NCI-H1417 (cell line): Measurements from ENCODE around the gene CTTN.
"Not testable (repeated sequence)": the region's sequence is repeated elsewhere in the genome, so short reads cannot be mapped to it uniquely, and the experiment has no call there.

Source experiments
- DNase-seq, 3 experiments: peaks; one replicate each; lab custom pipeline; 2025; lab: John Stamatoyannopoulos, UW

Gene CTTN

GRCh38 chr11:70429428-70429705 lies 31.0 kb downstream of the CTTN start:
- no peak for DNase-seq

DNA sequence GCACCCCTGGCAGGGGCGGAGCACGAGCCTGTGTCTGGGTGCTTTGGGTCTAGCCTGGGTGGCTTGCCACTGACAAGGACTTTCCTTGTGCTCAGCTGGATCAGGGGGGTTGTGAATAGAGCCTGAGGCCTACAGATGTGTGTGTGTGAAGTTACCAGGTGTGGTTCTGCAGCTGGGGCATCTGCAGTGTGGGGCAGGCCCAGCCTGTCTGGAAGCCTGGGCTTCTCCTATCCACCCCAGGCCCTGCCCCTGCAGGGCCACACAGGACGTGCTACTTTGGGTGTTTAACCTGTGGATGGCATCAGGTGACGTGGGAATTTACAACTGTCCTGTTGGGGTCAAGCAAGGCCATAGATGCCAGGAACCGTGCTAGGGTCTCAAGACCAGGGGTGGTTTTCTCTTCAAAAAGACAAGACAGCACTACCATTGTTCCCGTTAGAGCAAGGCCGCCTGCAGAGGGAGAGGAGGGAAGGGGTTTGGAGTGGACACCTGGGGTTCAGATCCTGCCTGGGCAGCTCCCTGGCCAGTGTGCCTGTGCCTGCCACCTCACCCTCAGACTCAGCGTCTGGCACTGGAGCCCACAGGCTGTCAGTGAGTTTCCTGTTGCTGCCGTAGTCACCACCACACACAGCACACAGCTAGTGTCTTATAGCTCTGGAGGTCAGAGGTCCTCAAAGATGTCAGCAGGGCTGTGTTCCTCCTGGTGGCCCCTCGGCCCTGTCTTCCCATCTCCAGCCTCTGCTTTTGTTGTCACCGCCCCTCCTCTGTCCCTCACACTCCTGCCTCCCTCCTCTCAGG lies 31.6 kb downstream of the CTTN start:
- DNase-seq = no peak

GRCh38 chr11:70430671-70431574 lies 32.6 kb downstream of the CTTN start:
- no peak for DNase-seq

GRCh38 chr11:70431611-70432010 lies 33.3 kb downstream of the CTTN start:
- DNase-seq = no peak

DNA sequence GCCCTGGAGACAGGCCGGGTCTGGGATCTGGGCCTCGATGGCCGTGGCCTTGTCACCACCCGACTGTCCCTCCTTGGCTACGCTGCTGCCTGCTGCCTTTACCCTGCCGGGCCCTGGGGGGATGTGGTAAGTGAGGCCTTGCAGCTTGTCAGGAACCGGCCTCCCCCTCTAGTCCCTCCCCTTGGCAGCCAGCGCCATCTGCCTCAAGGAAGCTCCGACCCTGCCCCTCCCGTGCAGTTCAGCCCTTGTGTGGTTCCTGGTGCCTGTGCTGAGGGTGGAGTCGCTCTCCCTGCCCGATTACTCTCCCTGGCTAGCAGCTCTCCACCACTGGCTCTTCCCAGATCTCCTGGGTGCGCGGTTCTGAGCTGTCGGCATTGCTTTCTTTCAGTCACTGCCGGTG lies 33.7 kb downstream of the CTTN start:
- no peak for DNase-seq

DNA sequence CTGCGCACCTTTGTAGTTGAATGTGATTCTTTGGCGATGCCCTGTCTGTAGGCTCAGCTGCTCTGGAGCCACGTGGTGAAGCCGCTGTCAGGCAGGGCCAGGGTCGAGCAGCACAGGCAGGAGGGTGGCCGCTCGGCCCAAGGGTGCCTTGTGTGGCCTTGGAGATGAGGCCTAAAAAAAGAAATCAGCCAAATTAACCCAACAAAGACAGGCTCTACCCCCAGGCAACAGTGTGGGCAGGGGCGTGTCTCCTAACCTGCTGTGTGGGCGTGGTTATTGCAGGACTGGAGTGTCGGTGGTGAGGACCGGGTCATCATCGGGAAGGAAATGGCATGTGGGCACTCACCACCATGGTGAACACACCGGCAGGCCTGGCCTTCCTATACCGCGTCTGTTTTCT lies 34.3 kb downstream of the CTTN start:
- DNase-seq = no peak

DNA sequence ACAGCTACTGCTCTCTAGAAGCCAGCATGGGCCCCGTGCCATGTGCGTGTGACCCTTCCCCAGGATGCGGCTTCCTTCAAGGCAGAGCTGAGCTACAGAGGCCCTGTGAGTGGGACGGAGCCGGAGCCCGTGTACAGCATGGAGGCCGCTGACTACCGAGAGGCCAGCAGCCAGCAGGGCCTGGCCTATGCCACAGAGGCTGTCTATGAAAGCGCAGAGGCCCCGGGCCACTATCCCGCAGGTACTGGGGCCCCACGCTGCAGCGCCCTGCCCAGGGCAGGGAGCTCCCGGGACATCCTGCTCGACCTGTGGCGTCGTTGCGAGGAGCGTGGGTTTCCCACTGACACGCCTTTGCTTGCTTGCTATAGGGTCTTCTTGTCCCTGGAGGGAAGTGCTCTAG lies 34.7 kb downstream of the CTTN start:
- DNase-seq = no peak

GRCh38 chr11:70433526-70433925 lies 35.2 kb downstream of the CTTN start:
- DNase-seq = no peak

DNA sequence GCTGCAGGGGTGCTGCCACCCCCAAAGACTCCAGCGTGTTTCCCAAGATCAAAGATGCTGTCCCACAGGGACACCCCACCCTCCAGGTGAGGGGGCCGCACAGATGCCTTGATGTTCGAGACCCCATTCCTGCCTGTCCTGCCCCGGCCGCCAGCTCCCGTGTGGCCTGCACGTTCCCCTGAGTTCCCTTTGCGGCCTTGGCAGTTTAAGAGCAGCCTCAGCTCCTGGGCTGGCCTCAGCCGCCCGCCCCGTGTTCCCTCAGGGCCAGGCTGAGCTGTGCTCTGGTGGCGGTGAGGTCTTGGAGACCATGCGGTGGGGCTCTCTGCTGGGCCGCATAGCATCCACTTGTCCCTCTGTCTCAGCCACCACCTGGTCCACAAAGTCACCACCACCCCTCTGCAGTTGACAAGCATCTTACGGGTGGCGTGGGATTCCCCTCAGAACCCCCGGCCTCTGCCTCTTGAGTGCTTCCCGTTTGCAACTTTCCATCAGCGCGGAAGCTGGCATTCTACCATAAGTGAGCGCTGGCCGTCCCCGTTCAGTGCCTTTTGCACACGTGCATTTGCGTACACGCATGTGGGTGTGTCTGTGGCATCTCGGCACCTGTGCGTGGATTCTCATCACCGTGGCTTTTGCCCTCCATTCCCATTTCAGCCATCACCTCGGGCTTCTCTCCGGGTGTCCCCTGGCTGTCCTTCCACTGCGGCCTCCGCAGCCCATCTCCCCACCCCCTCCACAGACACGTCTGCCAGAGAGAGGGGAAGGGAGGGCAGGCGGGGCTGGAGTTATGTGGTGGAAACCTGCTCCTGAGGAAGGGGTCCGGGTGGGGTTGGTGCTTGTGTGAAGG lies 35.9 kb downstream of the CTTN start:
- DNase-seq = no peak

DNA sequence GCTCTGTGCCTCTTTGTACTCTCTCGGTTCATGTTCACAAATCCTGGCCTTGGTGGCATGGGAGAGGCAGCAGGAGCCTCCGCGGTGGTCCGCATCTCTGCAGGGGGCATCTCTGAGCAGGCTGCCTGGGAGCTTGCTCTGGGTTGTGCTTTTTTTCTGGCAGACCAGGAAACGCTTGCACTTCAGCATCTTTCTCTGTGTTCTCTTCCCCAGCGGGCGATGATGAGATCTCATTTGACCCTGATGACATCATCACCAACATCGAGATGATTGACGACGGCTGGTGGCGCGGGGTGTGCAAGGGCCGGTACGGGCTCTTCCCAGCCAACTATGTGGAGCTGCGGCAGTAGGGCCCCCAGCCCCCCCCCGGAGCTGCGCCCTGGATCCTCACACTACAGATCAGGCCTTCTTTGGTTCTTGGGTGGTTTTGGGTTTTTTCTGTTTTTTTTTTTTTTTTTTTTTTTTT lies 36.5 kb downstream of the CTTN start:
- DNase-seq = peak in 2 of 3 experiments; percentile 9 to 31

DNA sequence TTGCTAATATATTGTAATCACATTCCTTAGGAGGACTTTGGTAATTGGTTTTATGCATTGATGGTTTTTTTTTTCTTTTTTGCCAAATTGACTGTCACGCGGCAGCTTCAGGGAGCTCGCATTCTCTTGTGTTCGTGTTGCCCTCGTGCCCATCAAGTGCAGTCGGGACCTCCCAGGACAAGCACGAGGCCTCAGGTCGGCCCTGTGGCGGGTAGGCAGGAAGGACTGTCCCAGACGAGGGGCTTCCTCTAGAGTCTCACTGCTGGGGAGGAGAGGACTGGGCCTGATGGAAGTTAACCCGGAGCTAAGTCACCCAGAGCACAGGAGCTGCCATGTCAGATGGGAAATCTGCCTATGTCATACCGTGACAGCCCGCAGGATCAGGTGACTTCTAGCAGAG lies 37.0 kb downstream of the CTTN start:
- DNase-seq = no peak

GRCh38 chr11:70435765-70436500 lies 37.6 kb downstream of the CTTN start:
- no peak for DNase-seq

- no peak for DNase-seq
Observed at GRCh38 chr11:70436501-70436860, 38.2 kb downstream of the CTTN start.

DNA sequence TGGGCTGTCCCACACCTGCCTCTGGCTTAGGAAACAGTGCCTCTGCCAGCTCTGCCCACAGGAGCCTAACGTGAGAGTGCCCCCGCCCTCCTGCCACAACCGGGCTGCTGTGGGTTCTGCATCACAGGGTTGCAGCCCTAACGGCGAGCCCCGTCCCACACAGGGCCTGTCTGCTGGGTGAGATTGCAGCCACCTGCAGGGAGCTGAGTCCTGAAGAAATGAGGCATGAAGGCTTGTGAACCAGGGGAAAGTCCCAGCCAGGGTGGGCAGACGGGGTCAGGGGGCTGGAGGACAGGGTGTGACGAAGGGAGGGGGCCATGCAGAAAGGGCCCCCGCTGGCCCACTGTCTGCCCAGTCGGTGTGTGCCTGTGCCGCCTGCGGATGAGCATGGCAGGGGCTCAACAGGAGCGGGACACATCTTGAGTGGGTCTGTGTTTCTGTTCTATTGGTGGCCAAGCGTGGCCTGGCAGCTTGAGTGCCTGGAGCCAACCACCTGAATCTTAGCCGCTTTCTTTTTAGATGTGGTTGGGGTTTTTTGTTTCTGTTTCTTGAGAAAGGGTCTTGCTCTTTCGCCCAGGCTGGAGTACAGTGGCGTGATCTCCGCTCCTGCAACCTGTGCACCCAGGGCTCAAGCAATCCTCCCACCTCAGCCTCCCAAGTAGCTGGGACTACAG lies 38.9 kb downstream of the CTTN start:
- no peak for DNase-seq

DNA sequence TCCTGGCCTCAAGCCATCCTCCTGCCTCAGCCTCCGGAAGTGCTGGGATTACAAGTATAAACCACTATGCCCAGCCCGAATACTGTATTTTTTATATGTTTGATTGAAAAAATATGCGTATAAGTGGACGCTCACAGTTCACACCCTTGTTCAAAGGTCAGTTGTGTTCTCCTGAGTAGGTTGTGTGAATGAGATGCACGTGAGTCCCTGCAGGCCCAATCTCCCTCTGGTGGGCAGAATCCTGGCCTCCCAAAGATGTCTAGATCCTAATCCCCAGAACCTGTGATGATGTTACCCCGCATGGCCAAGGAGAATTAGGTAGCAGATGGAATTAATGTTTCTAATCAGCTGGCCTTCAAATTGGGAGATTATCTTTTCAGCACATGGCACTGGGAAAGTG lies 41.9 kb downstream of the CTTN start:
- DNase-seq = no peak

DNA sequence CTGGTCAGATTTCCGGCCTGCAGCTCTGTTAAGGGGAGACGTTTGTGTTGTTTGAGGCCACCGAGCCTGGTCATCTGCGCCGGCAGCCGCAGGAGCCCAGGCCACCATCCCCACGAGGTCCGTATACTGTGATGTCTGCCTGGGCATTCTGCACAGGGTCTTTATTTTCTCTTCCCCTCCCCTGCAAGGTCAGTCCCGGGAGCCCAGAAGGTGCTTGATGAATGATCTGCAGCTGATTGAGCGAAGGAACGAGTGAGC lies 45.4 kb downstream of the CTTN start:
- no peak for DNase-seq

- DNase-seq = no peak
Observed at GRCh38 chr11:70445091-70445490, 46.8 kb downstream of the CTTN start.

- DNase-seq = no peak
Observed at GRCh38 chr11:70445605-70446004, 47.3 kb downstream of the CTTN start.

DNA sequence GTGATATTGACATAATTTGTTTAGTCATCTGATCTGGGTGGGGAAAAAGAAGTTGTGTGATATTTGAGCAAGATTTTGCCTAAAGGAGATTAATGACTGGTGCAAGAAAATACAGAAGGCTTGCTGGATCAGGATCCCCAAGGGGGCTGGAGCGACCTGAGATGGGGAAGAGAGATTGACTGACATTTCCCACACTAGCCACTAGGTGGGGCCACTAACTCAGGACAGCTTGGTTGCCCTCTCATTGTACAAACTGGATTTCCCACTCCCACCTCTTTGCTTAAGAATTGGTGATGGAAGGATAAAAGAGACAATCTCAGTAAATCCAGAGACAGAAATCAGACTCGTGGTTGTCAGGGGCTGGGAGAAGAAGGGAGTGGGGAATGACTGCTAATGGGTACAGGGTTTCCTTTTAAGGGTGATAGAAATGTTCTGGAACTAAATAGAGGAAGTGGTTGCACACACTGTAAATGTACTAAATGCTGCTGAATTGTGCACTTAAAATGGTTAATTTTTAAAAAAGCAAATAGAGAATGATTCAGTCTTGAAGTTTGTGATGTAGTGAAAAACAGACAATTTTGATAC lies 50.7 kb downstream of the CTTN start:
- DNase-seq = no peak

- no peak for DNase-seq
Observed at GRCh38 chr11:70454197-70454767, 56.0 kb downstream of the CTTN start.

GRCh38 chr11:70454811-70455210 lies 56.5 kb downstream of the CTTN start:
- DNase-seq = not testable (repeated sequence)
